ENCODE data around the gene CHRNE.
A peak's percentile ranks its signal among the peaks of the same experiment; 100 is the strongest.
"Not testable (repeated sequence)": the region's sequence is repeated elsewhere in the genome, so short reads cannot be mapped to it uniquely, and the experiment has no call there.

CHRNE gene

GRCh38 chr17:4939546-4939795 is 36.6 kb upstream of the CHRNE start:
- DNase-seq, result peak; percentile 27

DNA sequence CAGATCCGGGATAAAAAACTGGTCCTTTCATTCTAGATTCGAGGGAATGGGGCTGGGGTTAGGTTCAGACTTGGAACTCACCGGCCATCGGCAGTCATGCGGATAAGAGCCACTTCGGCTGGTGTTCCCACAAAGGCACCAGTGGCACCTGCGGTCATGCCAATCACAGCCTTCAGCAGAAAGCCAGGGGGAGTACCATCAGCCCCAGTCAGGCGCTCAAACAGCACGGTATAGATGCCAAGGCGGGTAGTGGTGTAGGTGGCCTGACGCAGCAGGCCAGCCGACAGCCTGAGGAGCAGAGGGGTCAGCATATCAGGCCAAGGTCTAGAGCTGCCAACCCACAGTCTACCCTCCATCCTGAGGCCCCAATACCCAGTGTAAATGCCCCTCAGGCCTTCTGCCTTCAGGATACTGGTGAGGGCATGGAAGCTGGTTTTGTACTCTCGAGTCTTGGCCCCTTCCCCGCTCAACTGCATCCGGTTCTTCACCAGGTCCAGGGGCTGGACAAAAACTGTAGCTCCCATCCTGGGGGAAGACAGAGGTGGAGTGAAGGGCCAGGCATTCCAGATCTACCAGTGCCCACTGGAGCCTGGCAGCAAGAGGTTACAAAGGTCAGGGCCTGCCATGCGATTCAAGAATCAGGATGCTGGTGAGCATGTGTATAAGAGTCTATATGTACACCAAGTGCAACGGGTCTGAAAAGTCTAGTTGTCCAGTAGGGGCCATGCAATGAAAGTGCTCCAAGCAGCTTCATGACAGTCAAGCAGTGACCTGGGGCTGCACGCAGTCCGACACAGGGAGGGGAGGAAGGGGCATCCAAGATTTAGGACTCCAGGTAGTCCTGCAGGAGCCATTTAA is 36.0 kb upstream of the CHRNE start:
- no peak for DNase-seq

DNA sequence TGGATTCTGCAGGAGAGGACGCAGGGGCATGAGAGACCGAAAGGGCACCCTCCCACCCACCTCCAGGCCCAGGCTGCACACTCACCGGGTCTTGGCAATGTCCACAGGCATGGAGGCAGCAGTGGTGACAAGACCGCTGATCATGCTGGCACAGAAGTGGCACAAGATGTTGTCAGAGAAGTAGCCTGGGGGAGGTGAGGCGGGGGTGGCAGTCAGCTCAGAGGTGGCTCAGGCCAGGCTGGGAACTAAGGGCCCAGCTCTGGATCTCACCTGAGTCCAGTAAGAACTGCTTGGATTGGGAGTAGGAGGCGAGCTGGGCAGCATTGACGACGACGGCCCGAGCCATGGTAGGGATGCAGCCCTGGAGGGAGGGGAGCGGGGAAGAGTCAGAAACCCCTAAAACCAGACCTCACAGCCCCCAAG is 35.2 kb upstream of the CHRNE start:
- no peak for DNase-seq

DNA sequence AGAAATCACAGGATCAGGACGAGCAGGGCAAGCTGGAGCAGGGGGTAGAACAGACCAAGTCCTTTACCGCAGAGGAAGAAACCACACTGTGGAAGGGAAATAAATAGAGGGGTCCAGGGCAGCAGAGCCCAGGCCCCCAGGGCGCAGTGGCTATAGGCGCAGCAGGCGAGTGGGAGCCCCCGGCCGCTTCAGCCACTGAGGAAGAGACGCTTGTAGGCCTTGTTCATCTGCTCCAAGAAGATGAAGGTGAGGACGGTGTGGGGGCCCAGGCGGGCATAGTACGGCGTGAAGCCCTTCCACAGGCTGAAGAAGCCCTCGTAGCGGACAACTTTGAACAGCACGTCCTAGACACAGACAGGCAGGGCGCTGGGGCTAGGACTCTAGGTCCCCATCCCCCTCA is 34.7 kb upstream of the CHRNE start:
- DNase-seq, result no peak

DNA sequence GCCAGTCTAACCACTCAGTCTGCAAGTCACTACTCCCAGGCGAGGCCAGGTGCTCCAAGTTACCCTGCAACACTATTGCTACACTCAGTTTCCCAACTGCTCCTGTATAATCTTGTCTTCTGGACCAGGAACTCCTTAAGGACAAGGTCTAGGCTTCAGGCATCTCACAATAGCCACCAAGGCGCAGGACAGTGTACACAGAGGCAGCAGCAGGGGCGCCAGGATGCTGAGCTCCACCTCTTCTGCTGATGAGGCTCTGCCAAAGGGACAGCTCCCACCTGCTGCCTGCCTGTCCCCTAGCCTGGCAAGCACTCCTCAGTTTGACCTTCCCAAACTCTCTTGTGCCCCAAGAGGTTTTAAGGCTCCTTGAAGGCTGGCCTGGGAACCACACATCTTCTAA is 33.5 kb upstream of the CHRNE start:
- no peak for DNase-seq

GRCh38 chr17:4935650-4936049 is 32.8 kb upstream of the CHRNE start:
- DNase-seq, result no peak

- DNase-seq, result no peak
These were observed 31.5 kb upstream of the CHRNE start for GRCh38 chr17:4934173-4934979.

DNA sequence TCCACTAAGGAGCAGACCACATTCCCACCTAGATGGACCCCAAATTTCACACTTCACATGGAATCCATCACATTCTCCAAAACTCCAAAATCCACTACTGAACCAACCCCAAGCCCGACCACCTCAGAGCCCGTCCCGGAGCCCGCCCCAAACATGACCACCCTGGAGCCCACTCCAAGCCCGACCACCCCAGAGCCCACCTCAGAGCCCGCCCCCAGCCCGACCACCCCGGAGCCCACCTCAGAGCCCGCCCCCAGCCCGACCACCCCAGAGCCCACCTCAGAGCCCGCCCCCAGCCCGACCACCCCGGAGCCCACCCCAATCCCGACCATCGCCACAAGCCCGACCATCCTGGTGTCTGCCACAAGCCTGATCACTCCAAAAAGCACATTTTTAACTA is 30.7 kb upstream of the CHRNE start:
- DNase-seq, result no peak

GRCh38 chr17:4932756-4933155 is 29.9 kb upstream of the CHRNE start:
- no peak for DNase-seq

GRCh38 chr17:4931963-4932362 is 29.1 kb upstream of the CHRNE start, which contains the start of gene GP1BA:
Gene GP1BA (plus strand): TSS chr17:4932277. CDS start chr17:4932605, 328 bp downstream.
- no peak for DNase-seq

- no peak for DNase-seq
These were observed 26.0 kb upstream of the CHRNE start for GRCh38 chr17:4928881-4929280.

- not testable (repeated sequence) for DNase-seq
These were observed 23.9 kb upstream of the CHRNE start for GRCh38 chr17:4926577-4927335.

DNA sequence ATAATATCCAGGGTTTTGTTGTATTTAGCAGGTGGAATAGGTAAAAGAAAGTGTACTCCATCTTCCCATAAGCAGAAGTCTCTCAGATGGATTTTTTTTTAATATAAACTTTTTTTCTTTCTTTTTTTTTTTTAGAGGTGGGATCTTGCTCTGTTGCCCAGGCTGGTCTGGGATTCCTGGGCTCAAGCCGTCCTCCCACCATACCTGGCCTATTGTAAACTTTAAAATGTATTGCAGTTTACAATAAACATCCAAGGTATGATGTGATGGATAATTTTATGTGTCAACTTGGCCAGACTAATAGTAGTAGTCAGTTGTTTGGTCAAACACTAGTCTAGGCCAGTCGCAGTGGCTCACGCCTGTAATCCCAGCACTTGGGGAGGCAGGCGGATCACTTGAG is 18.4 kb upstream of the CHRNE start:
- DNase-seq, result no peak

DNA sequence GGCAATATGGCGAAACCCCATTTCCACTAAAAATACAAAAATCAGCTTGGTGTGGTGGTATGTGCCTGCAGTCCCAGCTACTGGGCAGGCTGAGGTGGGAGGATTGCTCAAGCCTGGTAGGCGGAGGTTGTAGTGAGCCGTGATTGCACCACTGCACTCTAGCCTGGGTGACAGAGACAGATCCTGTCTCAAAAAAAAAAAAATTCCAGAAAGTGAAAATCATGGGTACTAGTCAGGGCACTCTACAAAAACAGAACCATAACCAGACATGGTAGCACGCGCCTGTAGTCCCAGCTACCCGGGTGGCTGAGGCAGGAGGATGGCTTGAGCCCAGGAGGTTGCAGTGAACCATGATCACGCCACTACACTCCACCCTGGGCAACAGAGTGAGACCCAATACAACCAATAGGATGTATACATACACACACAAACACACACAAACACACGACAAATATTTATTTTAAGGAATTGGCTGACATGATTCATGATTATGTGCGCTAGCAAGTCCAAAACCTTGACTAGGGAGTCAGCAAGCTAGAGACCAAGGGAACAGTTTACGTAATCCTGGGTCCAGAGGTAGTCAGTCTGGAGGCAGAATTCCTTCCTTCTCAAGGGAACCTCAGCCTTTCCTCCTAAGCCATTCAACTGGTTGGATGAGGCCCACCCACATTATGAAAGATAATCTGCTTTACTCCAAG is 17.6 kb upstream of the CHRNE start:
- no peak for DNase-seq

DNA sequence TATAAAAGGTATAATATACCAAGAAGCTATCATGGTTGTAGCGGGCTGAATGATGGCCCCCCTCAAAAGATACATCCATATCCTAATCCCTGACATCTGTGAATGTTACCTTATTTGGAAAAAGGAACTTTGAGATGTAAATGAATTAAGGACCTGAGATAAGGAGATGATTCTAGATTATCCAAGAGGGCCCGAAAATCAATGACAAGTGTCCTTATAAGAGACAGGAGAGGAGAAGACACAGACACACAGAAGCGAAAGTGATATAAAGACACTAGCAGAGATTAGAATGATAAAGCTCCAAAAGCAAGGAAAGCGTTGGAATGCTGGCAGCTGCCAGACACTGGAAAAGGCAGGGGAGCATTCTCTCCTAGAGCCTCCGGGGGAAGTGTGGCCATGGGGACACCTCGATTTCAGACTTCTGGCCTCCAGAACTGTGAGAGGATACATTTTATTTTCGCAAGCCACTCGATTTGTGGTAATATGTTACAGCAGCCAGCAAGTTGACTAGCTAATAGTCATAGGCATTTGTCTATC is 16.7 kb upstream of the CHRNE start:
- DNase-seq, result no peak

GRCh38 chr17:4914551-4914950 is 11.7 kb upstream of the CHRNE start:
- not testable (repeated sequence) for DNase-seq

GRCh38 chr17:4913994-4914393 is 11.1 kb upstream of the CHRNE start:
- no peak for DNase-seq

DNA sequence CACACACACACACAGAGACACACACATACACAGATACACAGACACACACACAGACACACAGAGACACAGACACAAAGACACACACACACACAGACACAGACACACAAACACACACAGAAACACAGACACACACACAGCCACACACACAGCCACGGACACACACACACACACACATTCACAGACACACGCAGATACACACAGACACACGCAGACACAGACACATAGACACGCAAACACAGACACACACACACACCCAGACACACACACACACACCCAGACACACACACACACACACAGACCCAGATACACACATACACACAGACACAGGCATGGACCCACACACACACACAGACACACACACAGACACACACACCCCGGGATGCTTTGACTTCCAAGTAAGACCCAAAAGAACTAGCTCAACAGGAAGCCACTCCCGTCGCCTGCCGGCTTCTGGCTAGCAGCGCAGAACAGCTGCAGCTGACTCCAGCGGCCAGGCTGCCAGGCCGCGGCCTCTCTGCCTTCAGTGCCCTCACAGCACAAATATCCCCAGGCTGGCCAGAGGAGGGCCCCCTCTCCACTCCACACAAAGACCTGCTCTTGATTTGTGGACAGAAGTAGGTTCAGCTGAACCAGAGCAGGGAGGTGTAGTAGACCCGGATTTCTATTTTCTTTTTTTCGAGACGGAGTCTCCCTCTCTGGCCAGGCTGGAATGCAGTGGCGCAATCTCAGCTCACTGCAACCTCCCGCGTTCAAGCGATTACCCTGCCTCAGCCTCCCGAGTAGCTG is 6.0 kb upstream of the CHRNE start:
- DNase-seq, result peak; percentile 76

DNA sequence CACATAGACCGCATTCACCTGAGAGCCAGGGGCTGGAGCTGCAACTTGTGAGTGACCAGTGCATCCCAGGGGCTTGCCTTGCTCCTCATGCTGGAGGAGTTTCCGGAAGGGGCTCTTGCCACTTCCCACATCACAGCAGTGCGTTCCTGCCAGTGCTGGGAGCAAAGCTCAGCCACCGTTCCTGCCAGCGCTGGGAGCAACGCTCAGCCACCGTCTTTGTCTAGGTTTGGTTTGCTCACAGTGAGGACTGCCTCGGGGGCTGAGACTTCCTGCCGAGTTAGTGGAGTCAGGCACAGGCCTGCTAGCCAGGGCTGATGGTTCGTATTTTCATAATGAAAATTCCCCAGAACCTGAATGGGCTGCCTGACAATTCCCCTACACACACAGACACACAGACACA is 5.4 kb upstream of the CHRNE start:
- DNase-seq, result no peak

DNA sequence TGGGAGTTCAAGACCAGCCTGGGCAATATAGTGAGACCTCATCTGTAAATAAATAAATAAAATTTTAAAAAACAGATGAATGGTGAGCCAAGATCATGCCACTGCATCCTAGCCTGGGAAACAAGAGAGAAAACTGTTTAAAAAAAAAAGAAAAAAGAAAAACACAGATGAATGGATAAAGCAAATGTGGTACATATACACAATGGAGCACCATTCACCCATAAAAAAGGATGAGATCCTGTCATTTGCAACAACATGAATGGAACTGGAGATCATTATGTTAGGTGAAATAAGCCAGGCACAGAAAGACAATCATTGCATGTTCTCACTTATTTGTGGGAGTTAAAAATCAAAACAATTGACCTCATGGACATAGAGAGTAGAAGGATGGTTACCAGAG is 3.7 kb upstream of the CHRNE start:
- not testable (repeated sequence) for DNase-seq

DNA sequence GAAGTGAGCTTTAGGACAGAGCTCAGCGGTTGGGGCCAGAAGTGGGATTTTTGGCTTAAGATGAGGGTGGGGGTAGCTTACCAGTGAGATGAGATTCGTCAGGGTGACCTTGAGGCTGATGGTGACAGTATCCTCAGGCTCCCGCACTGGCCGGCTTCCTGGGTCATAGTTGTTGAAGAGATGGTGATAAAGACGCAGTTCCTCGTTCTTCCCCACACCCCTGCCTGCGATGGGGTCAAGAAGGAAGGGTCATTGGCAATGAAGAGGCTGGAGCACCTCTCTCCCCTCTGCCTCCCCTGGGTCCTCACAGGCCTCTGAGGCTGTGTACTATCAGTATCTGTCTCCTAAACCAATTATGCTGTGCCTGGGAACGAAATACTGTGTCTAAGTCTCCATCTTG is 358 bp downstream of the CHRNE start:
- no peak for DNase-seq

All from activated naive CD4-positive, alpha-beta T cell treated with Interleukin-2 at 50 U/mL for 16 hours (primary cell).